Measurements from ENCODE around the gene TM4SF20.

DNA sequence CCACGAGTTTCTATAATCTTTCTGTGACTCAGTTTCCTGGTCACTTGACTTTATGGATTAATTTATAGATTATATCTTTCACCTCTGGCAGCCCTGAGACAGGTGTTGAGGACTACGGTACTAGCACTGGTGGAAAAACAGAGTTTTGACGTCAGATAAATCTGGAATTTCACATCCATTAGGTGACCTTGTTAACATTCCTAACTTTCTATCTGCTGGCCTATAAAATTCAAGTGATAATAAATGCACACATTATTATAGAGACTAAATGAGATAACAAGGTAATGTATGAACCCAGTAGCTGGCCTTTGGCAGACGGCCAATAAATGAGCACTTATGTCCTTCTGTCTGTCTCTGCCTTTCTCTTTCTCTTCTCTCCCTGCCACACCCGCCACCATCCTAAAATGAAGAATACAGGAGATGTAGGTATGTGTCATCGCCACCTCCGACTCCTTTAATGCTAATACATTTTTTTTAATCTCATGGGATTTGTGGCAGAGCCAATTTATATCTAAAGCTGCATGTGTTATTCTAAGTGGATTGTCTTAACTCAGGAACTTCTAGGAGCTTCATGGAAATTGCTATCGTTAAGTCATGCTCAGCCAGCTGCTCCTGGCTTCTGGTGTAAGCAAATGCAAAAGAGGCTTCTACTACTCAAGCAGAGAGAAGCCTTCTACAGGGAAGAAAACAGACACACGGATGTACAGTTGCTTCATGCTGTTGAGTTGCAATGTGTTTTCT lies 2.3 kb downstream of the TM4SF20 start:
- TF ChIP-seq, protein P1, sequence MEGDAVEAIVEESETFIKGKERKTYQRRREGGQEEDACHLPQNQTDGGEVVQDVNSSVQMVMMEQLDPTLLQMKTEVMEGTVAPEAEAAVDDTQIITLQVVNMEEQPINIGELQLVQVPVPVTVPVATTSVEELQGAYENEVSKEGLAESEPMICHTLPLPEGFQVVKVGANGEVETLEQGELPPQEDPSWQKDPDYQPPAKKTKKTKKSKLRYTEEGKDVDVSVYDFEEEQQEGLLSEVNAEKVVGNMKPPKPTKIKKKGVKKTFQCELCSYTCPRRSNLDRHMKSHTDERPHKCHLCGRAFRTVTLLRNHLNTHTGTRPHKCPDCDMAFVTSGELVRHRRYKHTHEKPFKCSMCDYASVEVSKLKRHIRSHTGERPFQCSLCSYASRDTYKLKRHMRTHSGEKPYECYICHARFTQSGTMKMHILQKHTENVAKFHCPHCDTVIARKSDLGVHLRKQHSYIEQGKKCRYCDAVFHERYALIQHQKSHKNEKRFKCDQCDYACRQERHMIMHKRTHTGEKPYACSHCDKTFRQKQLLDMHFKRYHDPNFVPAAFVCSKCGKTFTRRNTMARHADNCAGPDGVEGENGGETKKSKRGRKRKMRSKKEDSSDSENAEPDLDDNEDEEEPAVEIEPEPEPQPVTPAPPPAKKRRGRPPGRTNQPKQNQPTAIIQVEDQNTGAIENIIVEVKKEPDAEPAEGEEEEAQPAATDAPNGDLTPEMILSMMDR (IDR thresholded peaks at IDR 0.05): no peak
- TF ChIP-seq POLR2A (IDR thresholded peaks at IDR 0.05) (no peak), POLR2AphosphoS5 (IDR thresholded peaks at IDR 0.05; ENCODE audit: insufficient read depth in 1 of 2, low read depth in 1 of 2) (no peak)

All from vagina (tissue), 2 donors.